HCT116 (cell line): ENCODE data around the gene TAF4. TPM values are rescaled to one million over a fixed set of nuclear protein-coding genes. Genes with fewer than 3 reads are reported as not detected.

ENCODE experiments used
- ATAC-seq: fragments of 200-7000 bp; cut with Tn5 transposase; 2 replicates; pipeline ENCODE4 v1.9.1; 2020; ENCODE audit warnings: mild to moderate bottlenecking, moderate library complexity
- BruUV-seq: library from RNA; stranded (reverse); fragments of 400-500 nt; replicated peaks from 2 replicates; lab custom pipeline; 2021; lab: Mats Ljungman, UMichigan
- CTCF ChIA-PET: fragments of 300-600 bp; sonication (Branson Sonifier 250); formaldehyde crosslinking; loops from one replicate; lab custom pipeline; 2021; ENCODE audit warnings: antibody characterized with exemption; lab: Charles Lee
- POLR2A ChIA-PET: fragments of 300-600, 350-600 bp; sonication (Branson Sonifier 250); formaldehyde crosslinking; loops from one replicate; lab custom pipeline; 2021; ENCODE audit warnings: antibody characterized with exemption; lab: Charles Lee
- RAD21 ChIA-PET, 2 experiments: fragments of 300-600 bp; sonication (Branson Sonifier 250); formaldehyde crosslinking; loops; one replicate each; lab custom pipeline; 2023; ENCODE audit warnings: low total read pairs in 2 of 2; ENCODE audit not compliant: uncharacterized antibody in 2 of 2, unreplicated experiment in 2 of 2, low non-redundant PET in 1 of 2; lab: Charles Lee
- DNase-seq: peaks from one replicate; pipeline ENCODE4 v3.0.0-alpha.2; 2010; ENCODE audit warnings: low read depth, low spot score
- H2AFZ ChIP-seq: fragments of 200-600 bp; shearing (Covaris generic), sonication (generic); 2 replicates; pipeline ENCODE4 v1.6.1; 2017; ENCODE audit warnings: low read depth, mixed run types, mixed read lengths, antibody characterized with exemption, low read length; ENCODE audit not compliant: poor library complexity, severe bottlenecking
- H3K27ac ChIP-seq: 2 replicates; pipeline ENCODE4 v1.5.1; 2012; ENCODE audit warnings: low read depth, low read length
- H3K27me3 ChIP-seq: fragments of 200-600 bp; sonication (generic); 2 replicates; pipeline ENCODE4 v1.6.1; 2016; ENCODE audit warnings: mixed run types, low read length, mixed read lengths; ENCODE audit not compliant: insufficient read depth
- H3K36me3 ChIP-seq, 2 experiments: fragments of 200-500 bp in 1 of 2; fragments of 200-600 bp in 1 of 2; sonication (Bioruptor generic) in 1 of 2; sonication (generic) in 1 of 2; 2 replicates each; pipeline versions ENCODE4 v1.5.1 to v1.6.1; 2014 to 2016; ENCODE audit warnings: low read length in 2 of 2, inconsistent platforms in 1 of 2, mixed read lengths in 1 of 2, mixed run types in 1 of 2; ENCODE audit not compliant: insufficient read depth in 2 of 2, control insufficient read depth in 1 of 2
- H3K4me1 ChIP-seq, 2 experiments: fragments of 200-600 bp in 1 of 2; sonication (generic) in 1 of 2; 2 replicates each; pipeline versions ENCODE4 v1.5.1 to v1.6.1; 2012 to 2017; ENCODE audit warnings: low read length in 2 of 2, inconsistent platforms in 1 of 2, mild to moderate bottlenecking in 1 of 2, mixed read lengths in 1 of 2, mixed run types in 1 of 2, moderate library complexity in 1 of 2; ENCODE audit not compliant: insufficient read depth in 2 of 2, control insufficient read depth in 1 of 2
- H3K4me2 ChIP-seq: fragments of 200-600 bp; sonication (generic); 2 replicates; pipeline ENCODE4 v1.6.1; 2017; ENCODE audit warnings: mixed run types, low read length, mixed read lengths
- H3K4me3 ChIP-seq, 2 experiments: fragments of 200-600 bp in 1 of 2; sonication (generic) in 1 of 2; replicated peaks in 1 of 2; 2 replicates each; pipeline ENCODE4 v1.5.1; 2011 to 2016; ENCODE audit warnings: low read length in 2 of 2, control low read depth in 1 of 2, low read depth in 1 of 2, mild to moderate bottlenecking in 1 of 2, mixed read lengths in 1 of 2, mixed run types in 1 of 2
- H3K79me2 ChIP-seq: fragments of 200-600 bp; sonication (generic); 2 replicates; pipeline ENCODE4 v1.6.1; 2017; ENCODE audit warnings: mild to moderate bottlenecking, mixed run types, low read length, moderate library complexity, mixed read lengths; ENCODE audit not compliant: insufficient read depth
- H3K9ac ChIP-seq: fragments of 200-600 bp; sonication (generic); 2 replicates; pipeline ENCODE4 v1.6.1; 2016; ENCODE audit warnings: low read length, mixed read lengths
- H3K9me2 ChIP-seq: fragments of 200-600 bp; sonication (generic), shearing (Covaris generic); 2 replicates; pipeline ENCODE4 v1.6.1; 2017; ENCODE audit warnings: mixed run types, mild to moderate bottlenecking, moderate library complexity; ENCODE audit not compliant: insufficient read depth
- H3K9me3 ChIP-seq, 2 experiments: fragments of 200-500 bp in 1 of 2; fragments of 200-600 bp in 1 of 2; sonication (Bioruptor generic) in 1 of 2; sonication (generic) in 1 of 2; 2 replicates each; pipeline ENCODE4 v1.6.1; 2014 to 2017; ENCODE audit warnings: low read length in 2 of 2, mixed read lengths in 2 of 2, inconsistent platforms in 1 of 2, low read depth in 1 of 2, mild to moderate bottlenecking in 1 of 2, mixed run types in 1 of 2, moderate library complexity in 1 of 2; ENCODE audit not compliant: control insufficient read depth in 1 of 2, insufficient read depth in 1 of 2
- H4K20me1 ChIP-seq: fragments of 200-600 bp; sonication (generic), shearing (Covaris generic); 2 replicates; pipeline ENCODE4 v1.6.1; 2017; ENCODE audit warnings: mixed run types, mild to moderate bottlenecking, moderate library complexity; ENCODE audit not compliant: insufficient read depth
- CTCF ChIP-seq, 3 experiments: fragments of 200-600 bp in 1 of 3; sonication (generic) in 1 of 3; IDR thresholded peaks in 2 of 3; conservative IDR thresholded peaks in 1 of 3; 2 replicates each; pipeline ENCODE4 v1.5.1; 2012 to 2017; ENCODE audit warnings: low read depth in 2 of 3, low read length in 2 of 3, antibody characterized with exemption in 1 of 3, borderline replicate concordance in 1 of 3, control low read depth in 1 of 3, mild to moderate bottlenecking in 1 of 3, mixed read lengths in 1 of 3, mixed run types in 1 of 3, moderate library complexity in 1 of 3; ENCODE audit not compliant: insufficient read depth in 1 of 3
- EGR1 ChIP-seq: IDR thresholded peaks from 2 replicates; pipeline ENCODE4 v1.6.1; 2012; ENCODE audit warnings: low read depth
- ELF1 ChIP-seq: IDR thresholded peaks from 2 replicates; pipeline ENCODE4 v1.6.1; 2012; ENCODE audit warnings: low read depth, borderline replicate concordance
- FOSL1 ChIP-seq: IDR thresholded peaks from 2 replicates; pipeline ENCODE4 v1.6.1; 2012; ENCODE audit warnings: low read depth
- JUND ChIP-seq: IDR thresholded peaks from 2 replicates; pipeline ENCODE4 v1.6.1; 2012
- MAX ChIP-seq: IDR thresholded peaks from 2 replicates; pipeline ENCODE4 v1.6.1; 2012
- RAD21 ChIP-seq: IDR thresholded peaks from 2 replicates; pipeline ENCODE4 v1.6.1; 2012; ENCODE audit warnings: low read depth, mild to moderate bottlenecking
- SRF ChIP-seq: IDR thresholded peaks from 2 replicates; pipeline ENCODE4 v1.6.1; 2012; ENCODE audit warnings: low read depth
- ZBTB33 ChIP-seq: IDR thresholded peaks from 2 replicates; pipeline ENCODE4 v1.6.1; 2011; ENCODE audit warnings: mild to moderate bottlenecking, low read length, moderate library complexity; ENCODE audit not compliant: insufficient replicate concordance; ENCODE audit errors: extremely low read depth
- intact Hi-C: fragments of 100-400 bp; cut with micrococcal nuclease; formaldehyde crosslinking; loops from 2 replicates; pipeline ENCODE4 v1.10.0; 2022
- total RNA-seq: library from RNA; stranded (reverse); gene quantifications from one replicate; pipeline ENCODE4 v1.2.1, GENCODE V29; 2021; ENCODE audit not compliant: unreplicated experiment
- TF ChIP-seq, protein P1 (sequence below): IDR thresholded peaks from 2 replicates; pipeline ENCODE4 v1.6.1; 2012
- TF ChIP-seq, protein P2 (sequence below): IDR thresholded peaks from 2 replicates; pipeline ENCODE4 v1.6.1; 2012; ENCODE audit warnings: low read depth

Gene TAF4
- total RNA-seq, 1 experiment from 2014 or later, result 26.8 TPM

DNA sequence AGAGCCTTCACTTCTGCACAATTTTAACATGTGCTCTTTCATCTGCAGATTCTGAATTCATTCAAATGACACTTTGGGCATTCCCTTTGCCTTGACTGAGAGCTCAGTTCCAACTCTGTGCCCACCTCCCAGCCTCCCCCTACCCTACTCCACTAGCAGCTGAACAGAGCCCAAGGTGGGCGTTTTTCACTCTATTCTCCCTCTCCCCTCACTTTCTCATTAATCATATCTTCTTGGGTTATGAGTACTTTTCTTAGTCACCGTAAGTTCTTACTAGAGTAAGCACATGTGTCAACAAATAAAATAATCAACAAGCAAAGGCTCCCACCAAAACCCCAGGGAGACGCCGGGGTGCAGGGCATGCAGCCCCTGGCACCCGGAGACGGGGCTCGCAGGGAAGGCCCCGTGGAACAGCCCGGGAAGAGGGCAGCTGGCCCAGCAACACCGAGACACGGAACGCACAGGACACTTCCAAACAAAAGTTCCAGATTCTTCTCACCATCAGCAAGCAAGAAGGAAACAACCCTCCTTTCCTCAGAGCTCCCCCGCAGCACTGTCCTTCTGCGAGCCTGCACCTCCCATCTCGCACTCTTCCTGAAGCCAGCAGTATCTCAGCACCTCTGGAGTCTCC, 34.1 kb downstream of the TAF4 start:
- Histone ChIP-seq H3K4me3 (no peak overlapping the region), H3K4me2 (no peak overlapping the region), H3K9me3 (no peaks in the 10 kb centered on the region), H2AFZ (no peak overlapping the region), H3K36me3 (no peaks in the 10 kb centered on the region; a peak in 1 of 4 replicates), H3K9me2 (no peaks in the 10 kb centered on the region), H3K79me2 (peaks cover 93% of the 10 kb centered on the region), H3K9ac (no peak overlapping the region), H4K20me1 (no peaks in the 10 kb centered on the region), H3K27me3 (no peaks in the 10 kb centered on the region), H3K4me1 (no peaks in the 10 kb centered on the region), H3K27ac (no peak overlapping the region)
- TF ChIP-seq FOSL1 (no peak), CTCF (IDR thresholded peaks at IDR 0.05 in 2 of 3, conservative IDR thresholded peaks at IDR 0.05 in 1 of 3; ENCODE audit: borderline replicate concordance in 1 of 3, insufficient read depth in 1 of 3, low read depth in 2 of 3, low read length in 2 of 3) (no peak), JUND (no peak), ELF1 (no peak), ZBTB33 (no peak), RAD21 (no peak), EGR1 (no peak), SRF (no peak), MAX (no peak)
- TF ChIP-seq, protein P1, sequence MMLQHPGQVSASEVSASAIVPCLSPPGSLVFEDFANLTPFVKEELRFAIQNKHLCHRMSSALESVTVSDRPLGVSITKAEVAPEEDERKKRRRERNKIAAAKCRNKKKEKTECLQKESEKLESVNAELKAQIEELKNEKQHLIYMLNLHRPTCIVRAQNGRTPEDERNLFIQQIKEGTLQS, result no peak
- TF ChIP-seq, protein P2, sequence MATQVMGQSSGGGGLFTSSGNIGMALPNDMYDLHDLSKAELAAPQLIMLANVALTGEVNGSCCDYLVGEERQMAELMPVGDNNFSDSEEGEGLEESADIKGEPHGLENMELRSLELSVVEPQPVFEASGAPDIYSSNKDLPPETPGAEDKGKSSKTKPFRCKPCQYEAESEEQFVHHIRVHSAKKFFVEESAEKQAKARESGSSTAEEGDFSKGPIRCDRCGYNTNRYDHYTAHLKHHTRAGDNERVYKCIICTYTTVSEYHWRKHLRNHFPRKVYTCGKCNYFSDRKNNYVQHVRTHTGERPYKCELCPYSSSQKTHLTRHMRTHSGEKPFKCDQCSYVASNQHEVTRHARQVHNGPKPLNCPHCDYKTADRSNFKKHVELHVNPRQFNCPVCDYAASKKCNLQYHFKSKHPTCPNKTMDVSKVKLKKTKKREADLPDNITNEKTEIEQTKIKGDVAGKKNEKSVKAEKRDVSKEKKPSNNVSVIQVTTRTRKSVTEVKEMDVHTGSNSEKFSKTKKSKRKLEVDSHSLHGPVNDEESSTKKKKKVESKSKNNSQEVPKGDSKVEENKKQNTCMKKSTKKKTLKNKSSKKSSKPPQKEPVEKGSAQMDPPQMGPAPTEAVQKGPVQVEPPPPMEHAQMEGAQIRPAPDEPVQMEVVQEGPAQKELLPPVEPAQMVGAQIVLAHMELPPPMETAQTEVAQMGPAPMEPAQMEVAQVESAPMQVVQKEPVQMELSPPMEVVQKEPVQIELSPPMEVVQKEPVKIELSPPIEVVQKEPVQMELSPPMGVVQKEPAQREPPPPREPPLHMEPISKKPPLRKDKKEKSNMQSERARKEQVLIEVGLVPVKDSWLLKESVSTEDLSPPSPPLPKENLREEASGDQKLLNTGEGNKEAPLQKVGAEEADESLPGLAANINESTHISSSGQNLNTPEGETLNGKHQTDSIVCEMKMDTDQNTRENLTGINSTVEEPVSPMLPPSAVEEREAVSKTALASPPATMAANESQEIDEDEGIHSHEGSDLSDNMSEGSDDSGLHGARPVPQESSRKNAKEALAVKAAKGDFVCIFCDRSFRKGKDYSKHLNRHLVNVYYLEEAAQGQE, result no peak
- intact Hi-C loops, result no loop called here
- RAD21 ChIA-PET, result no interaction called here
- ATAC-seq (no peak), DNase-seq (no peak)
- CTCF ChIA-PET, result no interaction called here
- BruUV-seq, result no TSS peak
- POLR2A ChIA-PET, result interaction anchor here (1.5 kb wide), 1 partner anchor 34 kb away, joined by 4 read pairs; the partner anchor contains the start of gene TAF4
